SK-N-SH (cell line): ENCODE results near the gene ZC3H8. TPM values are rescaled to one million over a fixed set of nuclear protein-coding genes. Genes with fewer than 3 reads are reported as not detected.

Source experiments
- CTCF ChIA-PET: fragments of 300-600, 350-600 bp; formaldehyde crosslinking; extraction: SDS; loops from one replicate; lab custom pipeline; 2021; lab: Yijun Ruan, JAX
- POLR2A ChIA-PET: fragments of 350-600 bp; sonication (Branson Sonifier 250); formaldehyde crosslinking; extraction: SDS; loops from one replicate; lab custom pipeline; 2020; ENCODE audit warnings: antibody characterized with exemption, inconsistent platforms; lab: Yijun Ruan, JAX
- DNase-seq: peaks from one replicate; pipeline ENCODE4 v3.0.0; 2012
- H2AFZ ChIP-seq: fragments of 200-600 bp; sonication (generic); 2 replicates; pipeline ENCODE4 v1.8.1; 2016; ENCODE audit warnings: antibody characterized with exemption, mild to moderate bottlenecking, low read depth
- H3F3A ChIP-seq: fragments of 200-600 bp; sonication (generic); replicated peaks from 2 replicates; pipeline ENCODE3; 2016; ENCODE audit warnings: antibody characterized with exemption, mild to moderate bottlenecking; ENCODE audit not compliant: insufficient read depth
- H3K27ac ChIP-seq, 2 experiments: fragments of 200-500 bp in 1 of 2; fragments of 200-600 bp in 1 of 2; sonication (Bioruptor generic) in 1 of 2; sonication (generic), shearing (Covaris generic) in 1 of 2; 2 replicates each; pipeline versions ENCODE4 v1.5.1 to v1.6.1; 2014 to 2016; ENCODE audit warnings: low read depth in 2 of 2, inconsistent platforms in 1 of 2, low read length in 1 of 2, mild to moderate bottlenecking in 1 of 2, mixed read lengths in 1 of 2
- H3K27me3 ChIP-seq: fragments of 200-600 bp; sonication (generic), shearing (Covaris generic); 2 replicates; pipeline ENCODE4 v1.6.1; 2016; ENCODE audit warnings: mixed run types; ENCODE audit not compliant: insufficient read depth
- H3K36me3 ChIP-seq, 2 experiments: fragments of 200-500 bp in 1 of 2; fragments of 200-600 bp in 1 of 2; sonication (Bioruptor generic) in 1 of 2; sonication (generic) in 1 of 2; replicated peaks in 1 of 2; 2 replicates each; pipeline versions ENCODE3 to v1.5.1; 2014 to 2016; ENCODE audit warnings: low read length in 1 of 2, mild to moderate bottlenecking in 1 of 2; ENCODE audit not compliant: insufficient read depth in 2 of 2, control insufficient read depth in 1 of 2
- H3K4me1 ChIP-seq, 2 experiments: fragments of 200-500 bp in 1 of 2; fragments of 200-600 bp in 1 of 2; sonication (Bioruptor generic) in 1 of 2; sonication (generic), shearing (Covaris generic) in 1 of 2; 2 replicates each; pipeline versions ENCODE4 v1.5.1 to v1.6.1; 2014 to 2016; ENCODE audit warnings: low read depth in 1 of 2, low read length in 1 of 2, mixed run types in 1 of 2; ENCODE audit not compliant: insufficient read depth in 2 of 2, control insufficient read depth in 1 of 2
- H3K4me2 ChIP-seq: fragments of 200-600 bp; sonication (generic), shearing (Covaris generic); 2 replicates; pipeline ENCODE4 v1.6.1; 2017; ENCODE audit warnings: mixed run types
- H3K4me3 ChIP-seq, 2 experiments: fragments of 200-500 bp in 1 of 2; fragments of 200-600 bp in 1 of 2; sonication (Bioruptor generic) in 1 of 2; sonication (generic), shearing (Covaris generic) in 1 of 2; 2 replicates each; pipeline versions ENCODE4 v1.5.1 to v1.8.1; 2014 to 2016; ENCODE audit warnings: low read depth in 2 of 2, inconsistent platforms in 1 of 2, low read length in 1 of 2, mild to moderate bottlenecking in 1 of 2, mixed read lengths in 1 of 2, moderate library complexity in 1 of 2
- H3K79me2 ChIP-seq: fragments of 200-600 bp; sonication (generic); 2 replicates; pipeline ENCODE4 v1.8.1; 2017; ENCODE audit warnings: mild to moderate bottlenecking; ENCODE audit not compliant: insufficient read depth
- H3K9ac ChIP-seq: fragments of 200-600 bp; sonication (generic); 2 replicates; pipeline ENCODE4 v1.6.1; 2017; ENCODE audit warnings: mixed run types
- H3K9me2 ChIP-seq: fragments of 200-600 bp; sonication (generic); 2 replicates; pipeline ENCODE4 v1.6.1; 2017; ENCODE audit warnings: mixed run types
- H3K9me3 ChIP-seq: fragments of 200-600 bp; sonication (generic); 2 replicates; pipeline ENCODE4 v1.6.1; 2017; ENCODE audit warnings: mixed run types, mild to moderate bottlenecking, moderate library complexity
- H4K20me1 ChIP-seq: fragments of 200-600 bp; sonication (generic); 2 replicates; pipeline ENCODE4 v1.6.1; 2017; ENCODE audit warnings: mild to moderate bottlenecking, mixed run types; ENCODE audit not compliant: insufficient read depth
- CTCF ChIP-seq: fragments of 200-600 bp; sonication (generic); IDR thresholded peaks from 2 replicates; pipeline ENCODE4 v1.6.1; 2017; ENCODE audit warnings: antibody characterized with exemption, mild to moderate bottlenecking, moderate library complexity
- ELF1 ChIP-seq: IDR thresholded peaks from 2 replicates; pipeline ENCODE4 v1.4.0; 2012
- EP300 ChIP-seq, 2 experiments: IDR thresholded peaks; 2 replicates each; pipeline versions ENCODE4 v1.4.0 to v1.6.1; 2012; ENCODE audit warnings: borderline replicate concordance in 1 of 2, low read depth in 1 of 2, low read length in 1 of 2
- JUND ChIP-seq: IDR thresholded peaks from 2 replicates; pipeline ENCODE4 v1.4.0; 2012
- NFIC ChIP-seq: IDR thresholded peaks from 2 replicates; pipeline ENCODE4 v1.4.0; 2012; ENCODE audit warnings: borderline replicate concordance
- PBX3 ChIP-seq: IDR thresholded peaks from 2 replicates; pipeline ENCODE4; 2012
- RCOR1 ChIP-seq: fragments of 150-350 bp; IDR thresholded peaks from 2 replicates; pipeline ENCODE4 v1.6.1; 2017; ENCODE audit warnings: antibody characterized with exemption, low read length
- RXRA ChIP-seq: IDR thresholded peaks from 2 replicates; pipeline ENCODE4 v1.4.0; 2012; ENCODE audit warnings: low read depth, mild to moderate bottlenecking, borderline replicate concordance
- TCF12 ChIP-seq: IDR thresholded peaks from 2 replicates; pipeline ENCODE4 v1.4.0; 2012
- USF1 ChIP-seq: IDR thresholded peaks from 2 replicates; pipeline ENCODE4 v1.4.0; 2012; ENCODE audit warnings: low read depth, borderline replicate concordance
- YY1 ChIP-seq: IDR thresholded peaks from 2 replicates; pipeline ENCODE4 v1.4.0; 2012; ENCODE audit warnings: low read depth, mild to moderate bottlenecking
- WGBS: methylation state at CpG from one replicate; pipeline ENCODE4 v1.1.6; 2017; ENCODE audit warnings: low lambda C conversion rate; 5-methylcytosine and 5-hydroxymethylcytosine counted together
- polyA plus RNA-seq, 3 experiments: library from polyadenylated mRNA; depleted of rRNA; stranded (reverse); fragments of >200 nt; gene quantifications; 2 replicates each; pipeline ENCODE4 v1.2.3, GENCODE V29; 2012

ZC3H8 gene
- polyA plus RNA-seq, 1 of the 3 experiments (the other 2 are of a cell fraction) = 3.3 TPM

GRCh38 chr2:112175958-112176573, 78.8 kb downstream of the ZC3H8 start:
- H3K9me2 ChIP-seq = no peaks in the 10 kb centered on the region
- no peak overlapping the region for H3K9ac ChIP-seq
- no peak overlapping the region for H3K4me3 ChIP-seq
- no peaks in the 10 kb centered on the region for H3K27me3 ChIP-seq
- CTCF ChIA-PET = no interaction called here
- TF ChIP-seq PBX3 (no peak), YY1 (no peak), NFIC (no peak), RXRA (no peak), ELF1 (no peak), CTCF (no peak), EP300 (IDR thresholded peaks at IDR 0.05; ENCODE audit: borderline replicate concordance in 1 of 2, low read depth in 1 of 2, low read length in 1 of 2) (no peak), RCOR1 (no peak)
- H4K20me1 ChIP-seq = no peaks in the 10 kb centered on the region
- H2AFZ ChIP-seq = no peak overlapping the region
- H3K79me2 ChIP-seq = no peaks in the 10 kb centered on the region
- H3K36me3 ChIP-seq = no peaks in the 10 kb centered on the region
- no peak overlapping the region for H3K27ac ChIP-seq
- DNase-seq = no peak
- H3K4me2 ChIP-seq = no peak overlapping the region
- POLR2A ChIA-PET = no interaction called here
- H3K4me1 ChIP-seq = peaks cover 0 to 7% of the 10 kb centered on the region in 2 experiments; a peak in 2 of 4 replicates
- WGBS = 87% methylated on average over 7 of the region's 7 CpGs
- H3F3A ChIP-seq = no peaks in the 10 kb centered on the region
- H3K9me3 ChIP-seq = no peaks in the 10 kb centered on the region

GRCh38 chr2:112175333-112175732, 79.5 kb downstream of the ZC3H8 start:
- no peaks in the 10 kb centered on the region for H3K27me3 ChIP-seq

More at GRCh38 chr2:112175333-112175732, 79.5 kb downstream of the ZC3H8 start:
- Histone ChIP-seq H3K9me2 (no peaks in the 10 kb centered on the region), H3F3A (no peaks in the 10 kb centered on the region), H4K20me1 (no peaks in the 10 kb centered on the region), H3K36me3 (no peaks in the 10 kb centered on the region), H3K4me2 (no peak overlapping the region), H2AFZ (no peak overlapping the region), H3K9me3 (no peaks in the 10 kb centered on the region), H3K4me1 (peaks cover 0 to 7% of the 10 kb centered on the region in 2 experiments; a peak in 2 of 4 replicates), H3K9ac (no peak overlapping the region), H3K79me2 (no peaks in the 10 kb centered on the region), H3K4me3 (no peak overlapping the region), H3K27ac (no peak overlapping the region)
- no peak for TF ChIP-seq USF1
- TF ChIP-seq TCF12 = no peak
- TF ChIP-seq JUND = no peak
- ChIA-PET POLR2A (no interaction called here), CTCF (no interaction called here)
- DNase-seq = no peak
- WGBS = 79% methylated on average over 3 of the region's 3 CpGs
